GM19328 (cell line): ENCODE measurements around the gene FAM241A.

Source experiments
- ATAC-seq: cut with Tn5 transposase; IDR thresholded peaks from one replicate; pipeline ENCODE4 v1.9.1; 2021; ENCODE audit warnings: mild to moderate bottlenecking, moderate library complexity; ENCODE audit not compliant: unreplicated experiment

The FAM241A gene

DNA sequence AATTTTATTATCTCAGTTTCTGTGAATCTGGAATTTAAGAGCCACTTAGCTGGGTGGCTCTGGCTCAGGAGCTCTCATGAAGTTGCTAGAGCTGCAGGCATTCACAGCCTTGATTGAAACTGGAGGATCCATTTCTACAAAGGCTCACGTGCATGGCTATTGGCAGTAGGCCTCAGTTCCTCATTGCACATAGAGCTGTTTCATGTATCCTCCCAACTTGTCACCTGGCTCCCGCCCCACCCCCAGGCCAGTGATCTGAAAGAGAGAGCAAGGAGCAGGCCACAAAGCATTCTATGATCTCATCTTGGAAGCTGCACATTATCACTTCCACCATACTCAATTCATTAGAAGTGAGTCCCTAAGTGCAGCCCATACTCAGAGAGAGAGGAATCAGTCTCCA is 67.8 kb downstream of the FAM241A start:
- ATAC-seq: no peak

- no peak for ATAC-seq
Measured at GRCh38 chr4:112213856-112214255, 68.6 kb downstream of the FAM241A start.

- ATAC-seq: no peak
Measured at GRCh38 chr4:112214390-112215264, 69.4 kb downstream of the FAM241A start.

DNA sequence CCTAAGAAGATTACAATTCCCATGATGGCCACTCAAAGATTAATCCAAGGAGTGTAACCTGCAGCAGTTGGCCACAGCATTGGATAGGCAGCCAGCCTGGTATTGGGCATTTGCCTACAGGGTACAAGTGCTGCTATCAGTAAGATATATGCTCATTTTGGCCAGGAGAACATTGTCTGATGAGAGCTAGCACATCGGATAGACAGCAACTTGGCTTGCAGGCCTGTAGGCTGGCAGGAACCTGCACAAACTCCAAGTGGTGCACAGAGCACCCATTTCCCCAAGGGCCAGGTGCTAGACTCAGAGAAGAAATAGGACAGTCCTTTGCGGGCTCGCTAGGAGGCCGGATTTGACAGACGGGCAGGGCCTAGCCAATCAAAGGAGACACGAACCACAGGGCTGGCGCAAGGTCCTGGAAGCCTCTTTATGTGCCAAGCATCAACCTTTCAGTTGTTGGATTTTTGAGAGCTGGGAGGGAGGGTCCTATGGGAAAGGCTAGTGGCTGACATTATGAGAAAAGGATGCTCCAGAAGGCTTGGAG is 74.6 kb downstream of the FAM241A start:
- no peak for ATAC-seq

- ATAC-seq: no peak
Measured at GRCh38 chr4:112222219-112222955, 77.1 kb downstream of the FAM241A start.

DNA sequence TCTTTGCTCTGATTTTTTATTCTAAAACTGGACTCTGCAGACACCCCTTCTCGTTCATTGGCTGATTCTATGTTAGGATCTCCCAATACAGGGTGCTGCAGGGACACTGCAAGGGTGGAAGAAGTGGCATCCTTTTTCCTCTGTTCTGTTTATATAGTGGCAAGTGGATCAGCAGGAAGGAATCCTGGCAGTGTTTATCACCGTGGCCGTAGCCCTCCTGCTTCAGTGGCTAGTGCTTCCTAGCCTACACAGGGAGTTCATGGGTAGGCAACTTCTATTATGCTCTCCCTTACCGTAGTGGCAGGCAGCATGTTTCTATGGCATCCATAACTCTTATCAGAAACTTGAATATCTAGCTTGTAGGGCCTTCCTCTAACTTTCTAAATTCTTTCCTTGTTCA is 79.9 kb downstream of the FAM241A start:
- no peak for ATAC-seq

DNA sequence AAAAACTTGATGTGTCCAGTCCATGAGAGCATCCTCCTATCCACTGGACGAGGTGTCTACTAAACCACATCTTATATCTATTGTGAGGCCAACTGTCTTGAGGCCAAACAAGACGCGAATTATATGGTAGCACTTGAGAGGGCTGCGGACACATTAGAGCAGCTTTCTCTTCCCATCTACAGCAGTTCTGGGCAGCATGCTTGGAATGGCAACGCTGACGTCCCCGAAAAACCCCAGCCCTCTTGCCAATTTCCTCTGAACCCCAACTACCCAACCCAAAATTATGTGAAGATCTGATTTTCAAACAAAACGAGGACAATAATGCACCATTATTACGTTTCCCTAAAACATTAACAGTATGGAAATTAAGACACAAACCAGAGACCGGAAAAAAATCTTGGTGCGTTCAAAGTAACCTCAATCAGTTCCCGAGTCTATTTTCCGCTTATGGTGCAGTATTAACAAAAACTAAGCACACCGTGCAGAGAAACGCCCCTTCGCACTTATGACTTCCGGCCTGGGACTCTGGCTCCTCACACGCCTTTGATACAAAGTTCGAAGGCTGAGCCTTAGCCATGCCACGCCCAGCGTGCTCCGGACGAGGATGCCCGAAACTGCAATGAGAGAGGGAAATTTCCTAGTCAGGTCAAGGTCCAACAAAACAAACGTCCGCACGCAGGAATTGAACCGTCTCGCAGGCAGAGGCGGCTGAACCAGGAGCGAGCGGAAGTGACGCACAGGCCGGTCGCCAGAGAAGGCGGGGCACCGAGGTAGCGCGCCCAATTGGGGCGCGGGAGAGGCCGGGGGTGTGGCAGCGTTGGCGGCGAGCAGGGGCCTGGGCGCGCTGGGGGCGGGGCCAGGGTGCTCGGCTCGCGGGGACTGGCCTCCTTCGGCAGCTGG is 85.9 kb downstream of the FAM241A start:
- ATAC-seq: peak; percentile 89

DNA sequence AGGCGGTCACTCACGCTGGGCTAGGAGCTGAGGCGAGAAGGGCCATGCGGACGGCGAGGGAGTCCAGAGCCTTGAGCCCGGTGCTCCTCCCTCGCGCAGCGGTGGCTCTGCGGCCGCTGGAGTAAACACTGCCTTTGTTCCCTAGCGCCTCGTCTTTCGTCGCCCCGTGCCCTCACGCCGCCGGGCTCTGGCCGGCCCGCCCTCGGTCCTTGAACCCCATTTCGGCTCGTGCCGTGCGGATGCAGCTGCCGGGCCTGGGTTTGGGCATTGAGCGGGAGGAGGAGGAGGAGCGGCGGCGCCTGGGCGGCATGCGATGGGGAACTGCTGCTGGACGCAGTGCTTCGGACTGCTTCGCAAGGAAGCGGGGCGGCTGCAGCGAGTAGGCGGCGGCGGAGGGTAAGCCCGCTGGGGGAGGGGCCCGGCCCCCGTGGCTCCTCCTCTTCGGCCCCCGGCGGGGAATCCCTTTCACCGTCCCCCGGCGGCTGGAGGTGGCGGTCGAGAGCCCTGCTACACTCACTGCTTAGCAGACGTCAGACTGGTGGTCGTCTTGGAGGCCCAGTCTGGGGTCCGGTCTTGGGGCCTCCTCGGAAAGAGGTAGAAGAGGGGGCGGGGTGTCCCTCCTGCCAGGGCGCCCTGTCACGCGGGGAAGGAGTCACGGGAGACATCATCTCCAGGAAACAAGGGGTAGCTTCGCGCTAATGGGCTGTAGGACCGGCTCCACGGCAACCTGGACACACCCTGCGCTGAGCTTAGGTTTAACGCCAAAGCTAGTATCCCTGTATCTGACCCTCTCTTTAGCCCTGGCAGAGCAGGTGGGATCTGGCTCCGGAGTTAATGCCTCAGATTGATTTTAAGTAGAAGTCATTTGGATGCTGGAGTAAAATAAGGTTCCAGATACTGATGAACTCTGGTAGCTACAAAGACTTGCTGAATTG is 86.8 kb downstream of the FAM241A start, which contains the start of gene AP1AR:
Gene AP1AR, plus strand, starts transcription at position 9 of the 935 bp plus-strand sequence. Its CDS starts 305 bp downstream, at position 314.
- ATAC-seq: peak; percentile 55

- no peak for ATAC-seq
Measured at GRCh38 chr4:112234952-112235609, 89.8 kb downstream of the FAM241A start.

DNA sequence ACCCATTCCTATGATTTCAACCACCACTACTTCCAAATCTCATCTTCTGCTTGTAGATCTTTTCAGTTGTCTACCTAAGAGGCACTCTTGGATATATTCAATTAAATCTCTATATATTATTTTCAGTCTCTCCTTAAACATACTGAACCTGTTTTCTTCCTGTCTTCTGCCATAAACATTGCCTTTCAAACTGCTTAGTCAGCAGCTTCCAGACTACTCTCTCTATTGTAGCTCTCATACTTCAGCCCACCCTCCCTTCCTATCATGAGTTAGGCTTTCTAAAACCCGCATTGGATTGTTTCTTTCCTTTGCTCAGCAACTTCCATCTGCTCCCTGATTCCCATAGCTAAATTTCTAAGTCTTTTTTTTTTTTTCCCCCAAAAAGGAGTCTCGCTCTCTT is 90.8 kb downstream of the FAM241A start:
- no peak for ATAC-seq

DNA sequence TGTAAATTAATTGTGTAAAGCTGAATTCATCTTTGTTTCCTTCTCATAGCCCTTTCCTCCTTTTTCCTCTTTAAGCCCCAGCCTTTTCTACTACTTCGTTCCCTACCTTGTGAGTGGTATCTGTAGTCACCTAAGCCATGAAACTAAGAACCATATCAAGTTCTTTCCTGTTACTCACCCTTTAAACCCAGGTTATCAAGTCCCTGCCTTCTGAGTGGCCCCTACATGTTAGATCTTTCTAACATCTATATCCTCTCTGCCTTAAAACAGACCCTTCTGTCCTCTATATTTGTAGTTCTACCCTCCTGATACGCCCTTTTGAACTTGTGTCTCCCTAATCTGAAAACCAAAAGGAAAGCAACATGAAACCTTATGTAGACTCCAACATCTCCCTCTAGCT is 93.6 kb downstream of the FAM241A start:
- no peak for ATAC-seq
